Measurements from ENCODE around the gene NID1.
"Not testable (repeated sequence)": the region's sequence is repeated elsewhere in the genome, so short reads cannot be mapped to it uniquely, and the experiment has no call there.

The NID1 gene

GRCh38 chr1:236100799-236101198, 35.9 kb upstream of the NID1 start:
- DNase-seq (ENCODE audit: low read depth) = no peak
- no peak for TF ChIP-seq CTCF (IDR thresholded peaks at IDR 0.05; ENCODE audit: control insufficient read depth, insufficient read depth, low read depth, low read length, missing control alignments)
- no peak overlapping the region for H3K4me3 ChIP-seq (ENCODE audit: control insufficient read depth, low read depth, low read length)

- TF ChIP-seq CTCF (IDR thresholded peaks at IDR 0.05; ENCODE audit: control insufficient read depth, insufficient read depth, low read depth, low read length, missing control alignments) = no peak
- no peak overlapping the region for H3K4me3 ChIP-seq (ENCODE audit: control insufficient read depth, low read depth, low read length)
- no peak for DNase-seq (ENCODE audit: low read depth)
Measured at GRCh38 chr1:236099355-236099974, 34.6 kb upstream of the NID1 start.

- TF ChIP-seq CTCF (IDR thresholded peaks at IDR 0.05; ENCODE audit: control insufficient read depth, insufficient read depth, low read depth, low read length, missing control alignments) = no peak
- no peak overlapping the region for H3K4me3 ChIP-seq (ENCODE audit: control insufficient read depth, low read depth, low read length)
- no peak for DNase-seq (ENCODE audit: low read depth)
Measured at GRCh38 chr1:236098267-236098666, 33.4 kb upstream of the NID1 start.

GRCh38 chr1:236096660-236097482, 32.0 kb upstream of the NID1 start:
- peak; percentile 40 for DNase-seq (ENCODE audit: low read depth)
- not testable (repeated sequence) for H3K4me3 ChIP-seq (ENCODE audit: control insufficient read depth, low read depth, low read length)

- DNase-seq (ENCODE audit: low read depth) = no peak
Measured at GRCh38 chr1:236095705-236096520, 31.0 kb upstream of the NID1 start.

GRCh38 chr1:236092899-236093298, 28.0 kb upstream of the NID1 start:
- no peak overlapping the region for H3K4me3 ChIP-seq (ENCODE audit: control insufficient read depth, low read depth, low read length)
- TF ChIP-seq CTCF (IDR thresholded peaks at IDR 0.05; ENCODE audit: control insufficient read depth, insufficient read depth, low read depth, low read length, missing control alignments) = no peak
- DNase-seq (ENCODE audit: low read depth) = no peak

More at GRCh38 chr1:236095705-236096520, 31.0 kb upstream of the NID1 start:
- TF ChIP-seq CTCF (IDR thresholded peaks at IDR 0.05; ENCODE audit: control insufficient read depth, insufficient read depth, low read depth, low read length, missing control alignments) = no peak
- H3K4me3 ChIP-seq (ENCODE audit: control insufficient read depth, low read depth, low read length) = no peak overlapping the region

Measured in AG09309 (cell line).